Activated T-helper 1 cell treated with Interleukin-2 at 50 U/mL for 16 hours (primary cell): ENCODE measurements around the gene RFX4.
"Not testable (repeated sequence)": the region's sequence is repeated elsewhere in the genome, so short reads cannot be mapped to it uniquely, and the experiment has no call there.

ENCODE experiments used
- DNase-seq: peaks from one replicate; pipeline ENCODE4 v3.0.0-alpha.2; 2020; ENCODE audit warnings: low read depth

The RFX4 gene

DNA sequence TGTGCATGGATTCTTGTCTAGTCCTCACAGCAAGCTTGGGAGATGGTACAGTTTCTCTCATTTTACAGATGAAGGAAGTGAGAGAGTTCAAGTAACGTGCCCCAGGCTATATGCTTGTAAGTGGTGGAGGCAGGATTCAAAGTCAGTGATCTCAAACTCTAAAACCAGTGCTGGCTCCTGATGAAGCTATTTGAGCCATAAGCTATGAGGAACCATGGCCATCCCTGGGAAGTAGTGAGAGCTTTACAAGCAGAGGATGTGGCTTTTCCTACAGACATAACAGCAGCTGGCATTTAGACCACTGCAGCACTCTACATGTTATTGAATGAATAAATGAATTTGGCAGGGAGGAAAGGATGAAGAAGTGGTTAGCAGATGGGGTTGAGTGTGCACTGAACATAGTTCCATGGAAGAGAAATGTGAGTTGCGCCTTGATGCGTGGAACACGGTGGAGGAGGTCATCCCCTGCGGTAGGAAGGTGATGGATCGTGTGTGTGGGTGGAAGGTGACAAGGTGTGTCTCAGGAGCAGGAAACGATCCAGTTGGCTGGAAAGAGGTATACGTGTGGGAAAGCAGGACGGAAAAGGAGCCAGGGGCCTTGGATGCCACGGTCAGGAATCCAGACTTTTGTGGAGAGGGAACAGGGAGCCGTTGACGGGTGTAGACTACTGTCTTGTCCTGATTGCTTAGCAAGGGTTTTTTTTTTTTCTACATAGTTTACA is 65.2 kb downstream of the RFX4 start:
- no peak for DNase-seq

DNA sequence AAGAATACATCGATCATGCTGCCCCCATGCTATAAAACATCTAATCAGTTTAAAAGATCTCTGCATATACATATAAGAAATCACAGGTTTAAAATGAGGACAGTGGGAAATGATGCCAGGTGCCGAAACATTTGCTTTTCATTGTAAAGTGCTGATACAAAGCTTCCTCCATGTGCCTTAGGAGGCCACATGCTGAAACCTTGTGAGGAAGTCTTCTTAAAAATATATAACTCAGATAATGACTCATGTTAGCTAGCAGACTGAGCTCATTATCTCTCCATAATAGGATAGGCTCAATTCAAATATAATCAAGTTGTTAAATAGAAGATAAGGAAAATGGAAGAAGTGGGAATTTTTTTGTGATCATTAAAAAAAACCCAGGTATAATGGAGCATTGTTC is 65.9 kb downstream of the RFX4 start:
- DNase-seq = no peak

DNA sequence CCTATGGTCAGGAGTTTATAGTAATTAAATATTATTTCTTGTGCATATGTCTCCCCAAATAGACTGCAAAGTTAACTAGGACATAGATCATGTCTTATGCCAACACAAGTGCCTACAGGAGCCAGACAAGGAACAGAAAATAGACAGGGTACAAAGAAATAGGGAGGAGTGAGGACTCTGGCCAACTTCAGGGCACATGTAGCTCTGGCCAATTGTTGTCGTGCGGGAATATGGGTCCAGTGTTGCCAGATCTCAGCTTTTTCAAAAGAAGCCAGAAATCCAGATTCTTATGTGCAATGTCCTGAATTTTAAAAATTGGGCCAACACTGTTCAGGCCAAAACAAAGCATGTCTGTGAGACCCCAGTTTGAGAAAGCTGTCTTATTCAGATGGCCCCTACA is 68.7 kb downstream of the RFX4 start:
- no peak for DNase-seq

DNA sequence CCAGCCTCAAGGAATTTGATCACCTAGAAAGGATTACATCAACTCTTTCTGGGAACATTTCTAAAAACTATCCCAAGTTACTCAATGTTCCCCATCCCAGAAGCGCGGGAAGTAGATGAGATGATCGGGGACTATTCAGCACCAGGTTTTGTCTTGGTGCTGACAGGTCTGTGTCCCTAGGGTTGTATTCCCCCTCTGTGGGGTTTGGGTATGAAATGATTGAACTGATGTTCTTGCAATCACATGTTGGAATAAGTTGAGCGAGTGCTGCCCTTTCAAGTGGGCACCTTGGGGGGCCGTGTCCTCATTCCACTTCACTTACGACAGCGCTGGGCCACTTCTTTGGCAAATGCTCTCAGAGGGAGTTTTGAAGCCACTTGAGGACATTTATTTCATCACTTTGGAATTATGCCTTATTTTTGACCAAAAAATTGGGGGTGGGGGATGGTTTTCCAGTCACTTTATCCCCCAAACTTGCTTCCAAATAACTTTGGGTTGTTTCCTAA is 69.8 kb downstream of the RFX4 start:
- no peak for DNase-seq

DNA sequence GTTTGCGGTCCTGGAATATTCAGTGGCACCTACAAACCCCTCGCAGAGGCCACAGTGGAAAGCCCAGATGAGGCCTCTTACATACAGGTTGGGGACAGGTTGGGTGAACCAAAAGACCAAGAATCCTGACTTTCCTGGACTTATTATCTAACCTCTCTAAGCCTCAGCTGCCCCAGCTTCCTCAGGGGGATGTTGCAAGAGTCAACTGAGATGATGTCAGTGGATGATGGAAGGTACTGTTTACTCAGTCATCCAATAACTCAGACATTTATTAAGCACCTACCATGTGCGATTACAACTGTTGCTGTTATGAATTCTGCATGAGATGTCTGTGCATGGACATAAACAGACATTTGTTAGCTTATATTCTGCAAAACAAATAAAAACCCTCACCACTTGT is 72.8 kb downstream of the RFX4 start:
- no peak for DNase-seq

DNA sequence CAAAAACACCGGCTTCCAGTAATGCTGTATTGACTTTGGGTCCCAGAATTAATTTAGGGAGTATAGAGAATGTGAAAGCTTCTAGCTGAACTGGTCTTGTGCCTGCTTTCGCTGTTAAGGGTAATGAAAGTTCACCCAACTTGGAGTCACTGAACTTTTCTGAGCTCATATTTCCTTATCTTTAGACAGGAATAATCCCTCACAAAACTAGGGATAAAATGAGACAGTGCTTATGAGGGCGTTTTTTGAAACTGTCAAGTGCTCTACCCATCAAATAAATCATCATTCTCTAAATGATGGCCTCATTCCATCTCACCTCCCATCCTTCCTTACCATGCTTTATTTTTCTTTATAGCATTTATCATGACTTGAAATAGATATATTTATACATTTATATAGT is 74.7 kb downstream of the RFX4 start:
- DNase-seq = no peak

DNA sequence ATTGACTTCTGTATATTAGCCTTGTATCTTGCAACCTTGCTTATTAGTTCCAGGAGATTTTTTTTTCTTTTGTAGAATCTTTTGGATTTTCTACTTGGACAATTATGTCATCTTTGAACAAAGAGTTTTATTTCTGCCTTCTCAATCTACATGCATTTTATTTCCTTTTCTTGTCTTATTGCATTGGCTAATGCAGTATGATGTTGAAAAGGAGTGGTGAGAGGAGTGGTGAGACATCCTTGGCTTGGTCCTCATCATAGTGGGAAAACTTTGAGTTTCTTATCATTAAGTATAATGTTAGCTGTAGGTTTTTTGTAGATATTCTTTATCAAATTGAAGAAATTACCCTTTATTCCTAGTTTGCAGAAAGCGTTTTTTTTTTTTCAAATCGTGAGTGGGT is 80.6 kb downstream of the RFX4 start:
- DNase-seq = no peak

DNA sequence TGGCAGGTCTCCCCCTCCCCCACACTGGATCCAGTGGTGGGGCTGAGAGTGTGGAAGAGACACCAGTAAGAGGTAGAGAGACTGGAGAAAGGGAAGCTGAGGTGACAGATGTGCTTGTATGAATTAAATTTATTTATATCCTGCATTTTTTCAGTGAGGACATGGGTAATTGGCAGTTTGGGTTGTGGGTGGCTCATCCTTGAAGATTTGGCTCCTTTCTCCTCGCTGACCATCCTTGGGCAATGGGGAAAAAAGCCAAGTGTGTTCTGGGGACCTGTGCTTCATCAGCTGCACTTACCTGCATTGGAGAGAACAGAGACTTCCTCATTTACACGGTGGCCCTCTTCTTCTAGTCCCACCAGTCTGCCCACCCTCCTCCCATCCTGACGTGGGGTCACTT is 86.4 kb downstream of the RFX4 start:
- DNase-seq = no peak

DNA sequence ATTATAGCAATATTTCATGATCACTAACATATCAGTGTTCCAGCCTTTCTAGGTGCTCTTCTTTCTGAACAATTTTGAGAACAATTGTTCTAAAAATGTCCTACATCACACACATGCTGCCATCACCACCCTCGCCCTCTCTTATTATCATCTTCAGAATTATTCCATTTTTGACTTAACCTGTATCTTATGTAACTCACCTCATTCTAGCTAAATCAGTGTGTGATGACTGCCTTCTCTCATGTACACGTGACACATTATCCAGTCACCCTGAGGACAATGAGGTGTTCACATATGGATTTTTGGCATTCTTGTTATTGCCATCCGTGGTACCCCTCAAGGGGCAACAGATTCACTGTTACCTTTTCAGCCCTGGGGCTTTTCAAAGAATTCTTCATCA is 87.3 kb downstream of the RFX4 start:
- no peak for DNase-seq

DNA sequence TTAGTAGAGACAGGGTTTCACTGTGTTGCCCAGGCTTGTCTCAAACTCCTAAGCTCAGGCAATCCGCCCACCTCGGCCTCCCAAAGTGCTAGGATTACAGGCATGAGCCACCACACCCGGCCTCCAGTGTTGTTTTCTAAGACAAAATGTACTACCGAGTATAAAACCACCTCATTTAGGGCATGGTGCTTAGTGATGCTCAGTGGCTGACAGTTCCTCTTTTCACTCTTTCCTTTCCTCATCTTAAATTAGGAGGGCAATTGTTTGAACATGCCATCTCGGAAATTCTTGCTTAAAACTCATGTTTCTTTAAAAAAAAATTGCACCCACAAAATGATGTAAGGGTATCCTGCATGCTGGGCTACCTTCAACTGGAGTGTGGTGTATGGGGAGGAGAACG is 89.0 kb downstream of the RFX4 start:
- no peak for DNase-seq

DNA sequence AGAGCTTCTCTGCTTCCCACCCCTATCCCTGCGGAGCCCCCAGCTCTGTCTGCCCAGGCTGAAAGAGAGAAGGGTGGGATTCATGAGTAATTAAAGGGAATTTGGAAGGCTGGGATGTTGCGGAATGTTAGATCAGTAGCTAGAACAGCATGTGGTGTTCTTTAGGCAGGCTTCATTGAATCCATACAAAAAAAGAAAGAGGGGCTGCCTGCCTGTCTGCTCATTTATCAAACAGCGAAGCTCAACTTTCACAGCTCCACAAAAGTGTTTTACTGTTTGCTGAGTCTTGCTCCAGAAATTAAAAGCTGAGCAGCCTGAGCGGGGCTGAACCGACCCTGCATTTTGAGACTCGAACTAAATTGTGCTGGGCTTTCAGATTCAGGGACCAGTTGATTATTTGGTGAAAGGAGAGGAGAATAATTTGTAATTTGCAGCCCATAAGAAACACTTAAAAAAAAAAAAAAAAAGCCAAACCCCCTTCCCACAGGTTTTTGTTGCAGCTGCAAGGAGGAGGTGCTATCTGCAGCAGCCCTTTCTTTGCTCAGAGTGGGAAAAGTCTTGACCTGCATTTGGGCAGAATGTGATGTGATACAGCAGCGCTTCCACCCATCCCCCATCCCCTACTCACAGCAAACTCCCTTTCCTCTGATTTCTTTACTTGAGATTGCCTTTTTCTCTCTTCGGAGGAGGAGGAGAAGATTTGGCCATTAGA is 89.7 kb downstream of the RFX4 start:
- DNase-seq = no peak

DNA sequence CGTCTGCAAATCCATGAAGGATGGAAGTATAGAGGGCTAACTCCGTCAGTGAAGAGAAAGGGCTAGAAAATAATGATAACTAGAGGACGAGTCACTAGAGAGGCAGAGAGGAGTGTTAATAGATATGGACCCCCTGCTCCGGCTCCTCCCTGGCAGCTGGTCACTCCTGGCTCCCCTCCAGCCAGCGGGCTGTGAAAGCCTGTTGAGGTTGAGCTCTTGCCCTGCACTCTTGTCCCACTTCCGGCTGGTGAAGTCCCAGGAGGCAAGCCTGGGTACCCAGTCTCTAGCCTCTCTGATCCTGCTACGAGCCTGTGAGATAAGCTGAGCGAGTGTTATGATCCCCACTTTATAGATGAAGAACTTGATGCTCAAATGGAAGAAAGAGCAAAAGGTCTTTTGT is 90.3 kb downstream of the RFX4 start:
- no peak for DNase-seq

DNA sequence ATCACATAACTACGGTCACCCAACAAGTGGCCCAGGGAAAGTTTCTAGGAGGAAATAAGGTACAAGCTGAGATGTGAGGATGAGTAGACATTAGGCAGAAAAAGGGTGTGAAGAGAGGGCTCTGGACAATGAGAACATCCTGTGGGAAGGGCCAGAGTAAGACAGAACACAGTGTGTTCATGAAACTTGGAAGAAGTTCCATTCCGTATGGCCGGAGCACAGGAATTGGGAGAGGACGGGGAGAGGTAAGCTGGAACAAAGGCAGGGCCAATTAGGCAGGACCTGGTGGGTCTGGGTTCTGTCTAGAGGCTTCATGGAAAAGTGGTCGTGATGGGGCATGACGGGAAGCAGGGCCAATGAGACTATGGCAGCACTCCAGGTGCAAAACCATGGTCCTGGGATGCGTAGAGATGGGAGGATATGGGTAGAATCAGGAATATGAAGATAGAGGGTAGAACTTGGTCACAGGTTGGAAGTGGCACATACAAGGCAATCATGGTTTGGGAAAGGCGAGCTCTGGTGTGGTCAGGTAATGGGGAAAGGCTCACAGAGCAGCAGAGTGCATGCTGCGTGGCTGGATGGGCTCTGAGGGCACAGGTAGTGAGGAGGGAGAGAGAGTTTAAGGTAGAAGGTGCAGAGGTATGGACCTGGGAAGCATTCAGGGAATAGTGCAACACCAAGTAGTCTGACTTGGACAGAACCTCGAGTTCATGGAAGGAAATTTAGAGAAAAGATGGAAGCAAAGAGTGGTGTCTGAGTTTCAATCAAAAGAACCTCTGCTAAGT is 93.0 kb downstream of the RFX4 start:
- no peak for DNase-seq

DNA sequence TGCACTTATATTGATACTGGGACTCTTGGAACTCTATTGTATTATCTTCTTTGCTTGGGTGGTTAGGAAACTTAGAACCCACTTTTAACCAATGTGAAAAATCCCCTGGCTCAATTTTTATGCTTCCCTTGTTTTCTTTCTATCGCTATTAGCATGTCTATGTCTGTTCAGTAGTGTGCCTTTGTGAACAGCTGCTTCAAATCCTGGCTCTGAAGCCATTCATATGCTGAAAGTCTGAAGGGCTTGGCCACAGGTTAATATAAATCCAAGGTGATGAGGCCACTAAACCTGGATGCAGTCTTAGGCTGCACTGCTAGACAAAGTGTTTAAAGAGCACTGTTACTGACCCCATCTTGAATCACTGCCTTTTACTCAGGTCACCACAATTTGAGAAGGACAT is 96.8 kb downstream of the RFX4 start:
- DNase-seq = no peak

DNA sequence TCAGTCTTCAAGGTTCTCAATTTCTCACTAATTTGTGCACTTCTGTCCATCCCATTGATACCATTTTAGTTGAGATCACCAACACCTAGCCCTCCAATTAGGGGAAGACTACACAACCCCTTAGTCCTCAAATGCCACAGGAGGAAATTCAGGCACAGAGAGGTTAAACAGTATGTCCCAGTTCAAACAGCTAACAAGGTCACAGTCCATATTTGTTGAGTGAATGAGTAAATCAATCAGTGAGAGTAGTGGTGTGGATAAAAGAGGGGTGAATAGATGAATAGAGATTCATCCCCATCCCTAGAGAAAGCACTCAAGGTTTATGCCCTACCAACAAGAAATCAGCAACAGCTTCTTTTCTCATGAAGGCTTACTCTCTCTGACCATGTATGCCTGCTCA is 97.5 kb downstream of the RFX4 start:
- DNase-seq = no peak

DNA sequence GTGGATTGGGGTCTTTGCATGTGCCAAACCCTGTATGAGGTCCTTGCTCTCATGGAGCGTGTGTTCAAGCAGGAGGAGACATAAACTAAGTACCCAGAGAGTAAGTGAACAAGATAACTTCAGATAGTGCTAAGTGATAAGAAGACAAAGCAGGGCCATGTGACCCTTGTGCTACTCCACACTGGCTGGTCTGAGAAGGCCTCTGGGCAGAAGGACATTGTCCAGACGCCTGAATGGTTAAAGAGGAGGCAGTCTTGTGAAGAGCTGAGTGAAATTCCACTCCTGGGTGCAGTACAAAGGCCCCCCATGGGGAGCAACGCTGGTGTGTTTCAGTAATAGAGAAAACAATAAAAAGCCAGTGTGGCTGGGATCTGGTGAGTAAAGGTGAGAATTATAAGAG is 98.4 kb downstream of the RFX4 start:
- DNase-seq = no peak

DNA sequence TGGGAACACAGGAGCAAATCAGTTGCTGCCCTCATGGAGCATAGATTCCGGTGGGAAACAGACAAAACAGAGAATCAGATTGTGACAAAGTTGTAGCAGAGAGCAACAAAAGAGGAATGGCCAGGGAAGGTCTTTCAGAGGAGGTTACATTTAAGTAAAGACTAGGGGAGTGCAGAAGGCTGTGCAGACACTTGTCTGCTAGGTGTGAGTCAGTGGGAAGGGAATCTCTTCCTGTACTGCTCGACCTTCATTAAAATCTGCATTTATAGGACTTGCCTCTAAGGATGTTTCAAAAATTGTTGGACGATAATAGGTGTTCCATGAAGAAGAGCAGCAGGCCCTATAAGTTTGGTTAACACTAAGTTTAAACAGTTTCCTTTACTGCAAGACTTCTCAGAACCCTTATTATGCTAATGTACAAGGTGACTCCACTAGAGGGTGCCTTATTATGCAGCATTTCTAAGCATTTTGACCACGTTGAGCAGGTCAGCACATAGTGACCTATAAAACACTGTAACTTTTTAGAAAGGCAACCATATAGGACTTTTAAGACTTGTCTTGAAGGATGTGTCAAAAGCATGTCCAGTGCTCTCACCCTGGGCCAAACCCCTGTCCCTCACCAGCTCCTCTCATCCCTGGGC is 99.9 kb downstream of the RFX4 start:
- no peak for DNase-seq

DNA sequence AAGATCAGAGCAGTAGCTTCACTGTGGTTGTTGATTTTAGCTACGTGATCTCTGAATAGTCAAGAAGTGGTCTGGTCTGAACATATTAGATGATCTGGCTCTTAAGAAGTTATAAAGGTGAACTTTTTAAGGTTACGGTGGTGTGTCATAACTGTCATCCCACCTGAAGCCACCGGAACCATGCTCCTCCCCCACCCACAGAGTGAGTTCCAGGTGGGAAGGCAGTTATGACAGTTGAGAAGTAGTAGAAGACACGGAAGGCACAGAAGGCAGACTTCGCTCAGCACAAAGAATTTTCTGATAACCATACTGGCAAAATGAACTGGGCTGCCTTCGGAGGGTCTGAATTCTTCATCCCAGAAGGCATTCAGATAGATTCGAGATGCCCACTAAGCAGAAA is 101.7 kb downstream of the RFX4 start:
- no peak for DNase-seq

DNA sequence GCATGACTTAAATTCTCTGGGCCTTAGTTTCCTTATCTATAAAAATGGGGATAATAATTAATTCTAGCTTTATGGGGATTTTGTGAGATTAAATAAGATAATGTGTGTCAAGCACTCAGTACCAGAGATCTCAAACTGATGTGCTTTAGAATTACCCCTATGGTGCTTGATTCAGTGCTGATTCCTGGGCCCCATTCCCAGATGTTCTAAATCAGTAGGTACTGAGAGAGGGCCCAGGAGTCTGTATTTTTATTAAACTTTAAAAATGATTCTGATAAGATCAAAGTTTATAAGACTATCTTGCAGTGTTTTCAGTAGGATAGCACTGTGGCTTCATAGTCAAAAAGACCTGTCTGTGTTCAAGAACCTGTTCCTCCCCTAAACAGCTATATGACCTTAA is 102.6 kb downstream of the RFX4 start:
- no peak for DNase-seq

DNA sequence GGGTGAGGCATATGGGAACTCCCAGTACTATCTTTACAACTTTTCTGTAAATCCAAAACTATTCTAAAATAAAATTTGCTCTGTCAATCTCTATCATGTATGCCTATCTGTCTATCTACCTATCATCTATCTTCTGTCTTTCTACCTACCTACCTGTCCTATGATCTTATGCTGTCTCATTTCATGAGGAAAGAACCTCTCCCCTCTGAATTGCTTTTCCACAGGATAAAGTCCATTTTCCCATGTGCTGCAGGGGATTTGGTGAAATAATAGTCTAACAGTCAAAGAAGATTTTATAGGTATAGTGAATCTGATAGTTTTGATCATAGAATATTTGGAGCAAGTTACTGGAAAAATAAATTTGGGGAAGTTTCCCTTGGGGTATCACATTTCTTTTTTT is 104.9 kb downstream of the RFX4 start:
- DNase-seq = no peak

DNA sequence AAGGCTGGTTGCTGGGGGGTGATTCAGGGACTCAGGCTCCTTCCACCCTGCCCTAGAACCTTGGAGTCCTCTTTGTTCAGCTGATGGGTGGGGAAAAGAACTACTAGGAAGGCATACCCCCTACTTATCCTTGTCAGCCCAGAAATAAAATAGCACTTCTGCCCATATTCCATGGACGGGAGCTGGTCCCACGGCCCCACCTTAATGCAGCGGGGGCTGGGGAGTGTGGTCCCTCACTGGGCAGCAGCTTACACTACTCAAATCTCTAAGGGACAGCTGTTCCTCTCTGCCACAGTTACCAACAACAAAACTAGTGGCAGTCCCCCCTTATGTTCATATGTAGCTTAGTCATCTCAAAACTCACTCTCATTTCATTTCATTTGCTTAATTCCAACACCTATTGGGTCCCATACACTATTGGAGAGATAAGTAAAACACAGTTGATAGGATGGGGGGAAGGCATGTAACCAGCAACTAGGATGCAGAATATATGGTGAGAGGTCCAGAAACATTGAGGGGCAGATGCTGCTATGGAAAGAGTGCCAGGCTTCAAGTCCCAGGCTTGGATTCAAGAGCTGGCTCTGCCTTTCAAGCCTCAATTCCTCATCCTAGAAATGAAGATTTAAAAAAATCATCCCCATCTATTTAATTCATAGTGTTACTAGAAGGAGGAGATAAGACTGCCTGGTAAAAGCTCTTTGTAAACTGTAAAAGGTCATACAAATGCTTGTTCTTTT is 107.9 kb downstream of the RFX4 start:
- DNase-seq = no peak

DNA sequence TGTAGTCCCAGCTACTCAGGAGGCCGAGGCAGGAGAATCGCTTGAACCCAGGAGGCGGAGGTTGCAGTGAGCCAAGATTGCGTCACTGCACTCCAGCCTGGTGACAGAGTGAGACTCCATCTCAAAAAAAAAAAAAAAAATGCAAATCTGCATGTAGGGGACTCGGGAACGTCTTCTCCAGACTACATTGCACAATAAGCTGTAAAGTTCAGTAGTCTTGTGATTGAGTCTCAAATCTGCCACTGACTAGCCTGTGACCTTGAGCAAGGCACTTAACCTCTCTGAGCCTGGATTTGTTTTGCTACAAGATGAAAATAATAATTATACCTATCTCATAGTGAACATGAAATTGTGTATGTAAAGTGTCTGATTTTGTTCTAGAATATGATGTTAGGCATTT is 109.2 kb downstream of the RFX4 start:
- not testable (repeated sequence) for DNase-seq
